ENCODE data around the gene TSPAN15.

TSPAN15 gene

GRCh38 chr10:69500864-69501468 lies 49.7 kb downstream of the TSPAN15 start:
- TF ChIP-seq ZFX (IDR thresholded peaks at IDR 0.05; ENCODE audit: borderline replicate concordance) (no peak), CTCF (IDR thresholded peaks at IDR 0.05) (no peak)
- H3K27ac ChIP-seq = no peak overlapping the region

GRCh38 chr10:69501657-69502056 lies 50.4 kb downstream of the TSPAN15 start:
- no peak for TF ChIP-seq ZFX (IDR thresholded peaks at IDR 0.05; ENCODE audit: borderline replicate concordance)
- no peak for TF ChIP-seq CTCF (IDR thresholded peaks at IDR 0.05)
- no peak overlapping the region for H3K27ac ChIP-seq

GRCh38 chr10:69502589-69502988 lies 51.3 kb downstream of the TSPAN15 start:
- TF ChIP-seq ZFX (IDR thresholded peaks at IDR 0.05; ENCODE audit: borderline replicate concordance) = no peak
- TF ChIP-seq CTCF (IDR thresholded peaks at IDR 0.05) = no peak
- H3K27ac ChIP-seq = no peak overlapping the region

GRCh38 chr10:69503001-69503895 lies 52.0 kb downstream of the TSPAN15 start:
- TF ChIP-seq ZFX (IDR thresholded peaks at IDR 0.05; ENCODE audit: borderline replicate concordance) (no peak), CTCF (IDR thresholded peaks at IDR 0.05) (no peak)
- H3K27ac ChIP-seq = no peak overlapping the region

GRCh38 chr10:69503896-69504265 lies 52.6 kb downstream of the TSPAN15 start:
- no peak overlapping the region for H3K27ac ChIP-seq
- TF ChIP-seq CTCF (IDR thresholded peaks at IDR 0.05) (no peak), ZFX (IDR thresholded peaks at IDR 0.05; ENCODE audit: borderline replicate concordance) (no peak)

GRCh38 chr10:69504576-69505250 lies 53.4 kb downstream of the TSPAN15 start:
- TF ChIP-seq ZFX (IDR thresholded peaks at IDR 0.05; ENCODE audit: borderline replicate concordance) (no peak), CTCF (IDR thresholded peaks at IDR 0.05) (no peak)
- H3K27ac ChIP-seq = no peak overlapping the region

Data from 22Rv1 (cell line).